SK-N-SH (cell line): ENCODE results near the gene ARHGEF40.

Source experiments
- CHD2 ChIP-seq: fragments of 150-350 bp; IDR thresholded peaks from 2 replicates; pipeline ENCODE4 v1.6.1; 2018; ENCODE audit warnings: low read length; ENCODE audit not compliant: partially characterized antibody
- EZH2phosphoT487 ChIP-seq: fragments of 200-600 bp; sonication (generic); IDR thresholded peaks from 2 replicates; pipeline ENCODE4 v1.6.1; 2017; ENCODE audit warnings: low read depth, mixed run types, mild to moderate bottlenecking, antibody characterized with exemption, moderate library complexity, borderline replicate concordance
- GABPA ChIP-seq: IDR thresholded peaks from 2 replicates; pipeline ENCODE4 v1.4.0; 2012; ENCODE audit warnings: low read depth, mild to moderate bottlenecking
- MEF2A ChIP-seq: IDR thresholded peaks from 2 replicates; pipeline ENCODE4 v1.4.0; 2012; ENCODE audit warnings: low read depth, borderline replicate concordance
- RFX5 ChIP-seq: IDR thresholded peaks from 2 replicates; pipeline ENCODE4 v1.6.1; 2012; ENCODE audit warnings: mild to moderate bottlenecking, improper control_type of control experiment, low read length
- TAF1 ChIP-seq: IDR thresholded peaks from 2 replicates; pipeline ENCODE4 v1.6.1; 2012; ENCODE audit warnings: low read depth, mild to moderate bottlenecking, low read length, moderate library complexity, borderline replicate concordance
- TCF12 ChIP-seq: IDR thresholded peaks from 2 replicates; pipeline ENCODE4 v1.4.0; 2012
- TEAD4 ChIP-seq: IDR thresholded peaks from 2 replicates; pipeline ENCODE4 v1.4.0; 2012; ENCODE audit warnings: mild to moderate bottlenecking, borderline replicate concordance; ENCODE audit not compliant: insufficient read depth
- YY1 ChIP-seq: IDR thresholded peaks from 2 replicates; pipeline ENCODE4 v1.4.0; 2012; ENCODE audit warnings: low read depth, mild to moderate bottlenecking
- TF ChIP-seq, protein P1 (sequence below): fragments of 200-600 bp; sonication (generic); IDR thresholded peaks from 2 replicates; pipeline ENCODE4 v1.6.1; 2017; ENCODE audit warnings: antibody characterized with exemption, mild to moderate bottlenecking, moderate library complexity
- TF ChIP-seq, protein P2 (sequence below): IDR thresholded peaks from 2 replicates; pipeline ENCODE4 v1.4.0; 2012; ENCODE audit warnings: low read depth
- TF ChIP-seq, protein P3 (sequence below): fragments of 150-350 bp; IDR thresholded peaks from 2 replicates; pipeline ENCODE4 v1.6.1; 2017; ENCODE audit warnings: antibody characterized with exemption, low read length, low read depth, borderline replicate concordance
- TF ChIP-seq, protein P4 (sequence below): IDR thresholded peaks from 2 replicates; pipeline ENCODE4 v1.6.1; 2012; ENCODE audit warnings: mild to moderate bottlenecking, low read depth, low read length, moderate library complexity
- TF ChIP-seq, protein P5 (sequence below): IDR thresholded peaks from 2 replicates; pipeline ENCODE4 v1.4.0; 2012; ENCODE audit warnings: low read depth, borderline replicate concordance

DNA sequence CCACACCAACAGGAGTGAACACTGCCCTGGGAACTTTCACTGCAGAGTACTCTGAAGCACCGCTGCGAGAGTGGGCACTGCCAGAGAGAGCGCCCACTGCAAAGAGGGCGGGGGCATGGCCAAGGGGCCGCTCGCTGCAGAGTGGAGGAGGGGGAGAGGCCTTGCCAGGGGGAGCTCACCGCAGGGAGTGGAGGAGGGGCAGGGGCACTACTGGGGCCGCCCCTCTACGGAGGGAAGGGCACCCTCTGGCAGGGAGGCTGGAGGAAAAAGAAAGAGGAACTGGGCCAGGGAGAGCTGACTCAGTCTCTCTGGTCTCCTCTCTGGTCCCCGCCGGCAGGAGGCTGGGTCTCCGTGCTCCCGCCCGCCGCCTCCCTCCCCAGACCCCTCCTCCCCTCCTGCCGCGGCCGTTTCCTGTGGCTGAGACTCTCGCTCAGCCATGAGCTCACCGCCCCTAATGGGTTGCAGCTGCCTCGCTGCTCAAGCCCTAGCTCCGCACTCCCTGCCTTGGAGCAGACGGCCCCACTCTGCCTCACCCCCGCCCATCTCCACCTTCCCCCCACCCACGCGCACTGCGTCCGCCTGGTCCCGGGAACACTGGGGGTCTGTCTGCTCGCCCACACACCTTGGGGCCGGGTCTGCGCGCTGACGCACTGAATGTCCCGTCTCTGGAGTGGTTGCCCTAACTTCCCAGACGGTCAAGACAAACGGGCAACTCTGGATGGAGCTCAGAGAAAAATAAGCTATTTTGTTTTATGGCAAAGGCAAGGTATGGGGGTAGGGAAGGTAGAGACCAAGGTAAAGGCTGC is 1.3 kb downstream of the ARHGEF40 start:
- TF ChIP-seq TAF1, result peak; percentile 55; the same call in 1 of the 2 replicates
- TF ChIP-seq EZH2phosphoT487, result no peak
- TF ChIP-seq, protein P1, sequence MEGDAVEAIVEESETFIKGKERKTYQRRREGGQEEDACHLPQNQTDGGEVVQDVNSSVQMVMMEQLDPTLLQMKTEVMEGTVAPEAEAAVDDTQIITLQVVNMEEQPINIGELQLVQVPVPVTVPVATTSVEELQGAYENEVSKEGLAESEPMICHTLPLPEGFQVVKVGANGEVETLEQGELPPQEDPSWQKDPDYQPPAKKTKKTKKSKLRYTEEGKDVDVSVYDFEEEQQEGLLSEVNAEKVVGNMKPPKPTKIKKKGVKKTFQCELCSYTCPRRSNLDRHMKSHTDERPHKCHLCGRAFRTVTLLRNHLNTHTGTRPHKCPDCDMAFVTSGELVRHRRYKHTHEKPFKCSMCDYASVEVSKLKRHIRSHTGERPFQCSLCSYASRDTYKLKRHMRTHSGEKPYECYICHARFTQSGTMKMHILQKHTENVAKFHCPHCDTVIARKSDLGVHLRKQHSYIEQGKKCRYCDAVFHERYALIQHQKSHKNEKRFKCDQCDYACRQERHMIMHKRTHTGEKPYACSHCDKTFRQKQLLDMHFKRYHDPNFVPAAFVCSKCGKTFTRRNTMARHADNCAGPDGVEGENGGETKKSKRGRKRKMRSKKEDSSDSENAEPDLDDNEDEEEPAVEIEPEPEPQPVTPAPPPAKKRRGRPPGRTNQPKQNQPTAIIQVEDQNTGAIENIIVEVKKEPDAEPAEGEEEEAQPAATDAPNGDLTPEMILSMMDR, result no peak
- TF ChIP-seq, protein P2, sequence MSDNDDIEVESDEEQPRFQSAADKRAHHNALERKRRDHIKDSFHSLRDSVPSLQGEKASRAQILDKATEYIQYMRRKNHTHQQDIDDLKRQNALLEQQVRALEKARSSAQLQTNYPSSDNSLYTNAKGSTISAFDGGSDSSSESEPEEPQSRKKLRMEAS, result peak; percentile 62
- 0 out of 2 replicates have a peak, but pooled peaks have one; percentile 10 for TF ChIP-seq GABPA
- TF ChIP-seq TCF12, result peak; percentile 90
- peak; percentile 73 for TF ChIP-seq CHD2
- no peak for TF ChIP-seq TEAD4
- TF ChIP-seq, protein P3, sequence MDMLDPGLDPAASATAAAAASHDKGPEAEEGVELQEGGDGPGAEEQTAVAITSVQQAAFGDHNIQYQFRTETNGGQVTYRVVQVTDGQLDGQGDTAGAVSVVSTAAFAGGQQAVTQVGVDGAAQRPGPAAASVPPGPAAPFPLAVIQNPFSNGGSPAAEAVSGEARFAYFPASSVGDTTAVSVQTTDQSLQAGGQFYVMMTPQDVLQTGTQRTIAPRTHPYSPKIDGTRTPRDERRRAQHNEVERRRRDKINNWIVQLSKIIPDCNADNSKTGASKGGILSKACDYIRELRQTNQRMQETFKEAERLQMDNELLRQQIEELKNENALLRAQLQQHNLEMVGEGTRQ, result no peak
- TF ChIP-seq, protein P4, sequence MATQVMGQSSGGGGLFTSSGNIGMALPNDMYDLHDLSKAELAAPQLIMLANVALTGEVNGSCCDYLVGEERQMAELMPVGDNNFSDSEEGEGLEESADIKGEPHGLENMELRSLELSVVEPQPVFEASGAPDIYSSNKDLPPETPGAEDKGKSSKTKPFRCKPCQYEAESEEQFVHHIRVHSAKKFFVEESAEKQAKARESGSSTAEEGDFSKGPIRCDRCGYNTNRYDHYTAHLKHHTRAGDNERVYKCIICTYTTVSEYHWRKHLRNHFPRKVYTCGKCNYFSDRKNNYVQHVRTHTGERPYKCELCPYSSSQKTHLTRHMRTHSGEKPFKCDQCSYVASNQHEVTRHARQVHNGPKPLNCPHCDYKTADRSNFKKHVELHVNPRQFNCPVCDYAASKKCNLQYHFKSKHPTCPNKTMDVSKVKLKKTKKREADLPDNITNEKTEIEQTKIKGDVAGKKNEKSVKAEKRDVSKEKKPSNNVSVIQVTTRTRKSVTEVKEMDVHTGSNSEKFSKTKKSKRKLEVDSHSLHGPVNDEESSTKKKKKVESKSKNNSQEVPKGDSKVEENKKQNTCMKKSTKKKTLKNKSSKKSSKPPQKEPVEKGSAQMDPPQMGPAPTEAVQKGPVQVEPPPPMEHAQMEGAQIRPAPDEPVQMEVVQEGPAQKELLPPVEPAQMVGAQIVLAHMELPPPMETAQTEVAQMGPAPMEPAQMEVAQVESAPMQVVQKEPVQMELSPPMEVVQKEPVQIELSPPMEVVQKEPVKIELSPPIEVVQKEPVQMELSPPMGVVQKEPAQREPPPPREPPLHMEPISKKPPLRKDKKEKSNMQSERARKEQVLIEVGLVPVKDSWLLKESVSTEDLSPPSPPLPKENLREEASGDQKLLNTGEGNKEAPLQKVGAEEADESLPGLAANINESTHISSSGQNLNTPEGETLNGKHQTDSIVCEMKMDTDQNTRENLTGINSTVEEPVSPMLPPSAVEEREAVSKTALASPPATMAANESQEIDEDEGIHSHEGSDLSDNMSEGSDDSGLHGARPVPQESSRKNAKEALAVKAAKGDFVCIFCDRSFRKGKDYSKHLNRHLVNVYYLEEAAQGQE, result 0 out of 2 replicates have a peak, but pooled peaks have one; percentile 44
- TF ChIP-seq, protein P5, sequence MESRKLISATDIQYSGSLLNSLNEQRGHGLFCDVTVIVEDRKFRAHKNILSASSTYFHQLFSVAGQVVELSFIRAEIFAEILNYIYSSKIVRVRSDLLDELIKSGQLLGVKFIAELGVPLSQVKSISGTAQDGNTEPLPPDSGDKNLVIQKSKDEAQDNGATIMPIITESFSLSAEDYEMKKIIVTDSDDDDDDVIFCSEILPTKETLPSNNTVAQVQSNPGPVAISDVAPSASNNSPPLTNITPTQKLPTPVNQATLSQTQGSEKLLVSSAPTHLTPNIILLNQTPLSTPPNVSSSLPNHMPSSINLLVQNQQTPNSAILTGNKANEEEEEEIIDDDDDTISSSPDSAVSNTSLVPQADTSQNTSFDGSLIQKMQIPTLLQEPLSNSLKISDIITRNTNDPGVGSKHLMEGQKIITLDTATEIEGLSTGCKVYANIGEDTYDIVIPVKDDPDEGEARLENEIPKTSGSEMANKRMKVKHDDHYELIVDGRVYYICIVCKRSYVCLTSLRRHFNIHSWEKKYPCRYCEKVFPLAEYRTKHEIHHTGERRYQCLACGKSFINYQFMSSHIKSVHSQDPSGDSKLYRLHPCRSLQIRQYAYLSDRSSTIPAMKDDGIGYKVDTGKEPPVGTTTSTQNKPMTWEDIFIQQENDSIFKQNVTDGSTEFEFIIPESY, result no peak
- TF ChIP-seq RFX5, result no peak
- no peak for TF ChIP-seq MEF2A
- TF ChIP-seq YY1, result no peak
